NB4 (cell line): Measurements from ENCODE around the gene KDM8.

Experiments used
- MYC ChIP-seq: IDR thresholded peaks from 2 replicates; pipeline ENCODE4 v1.6.1; 2011; ENCODE audit warnings: low read depth, low read length
- POLR2A ChIP-seq: IDR thresholded peaks from 2 replicates; pipeline ENCODE4 v1.6.1; 2011; ENCODE audit warnings: mild to moderate bottlenecking; ENCODE audit not compliant: insufficient read length; ENCODE audit errors: extremely low read depth
- TF ChIP-seq, protein P1 (sequence below): IDR thresholded peaks from one replicate; pipeline ENCODE4 v1.5.1; 2012; ENCODE audit warnings: low read depth, low read length

DNA sequence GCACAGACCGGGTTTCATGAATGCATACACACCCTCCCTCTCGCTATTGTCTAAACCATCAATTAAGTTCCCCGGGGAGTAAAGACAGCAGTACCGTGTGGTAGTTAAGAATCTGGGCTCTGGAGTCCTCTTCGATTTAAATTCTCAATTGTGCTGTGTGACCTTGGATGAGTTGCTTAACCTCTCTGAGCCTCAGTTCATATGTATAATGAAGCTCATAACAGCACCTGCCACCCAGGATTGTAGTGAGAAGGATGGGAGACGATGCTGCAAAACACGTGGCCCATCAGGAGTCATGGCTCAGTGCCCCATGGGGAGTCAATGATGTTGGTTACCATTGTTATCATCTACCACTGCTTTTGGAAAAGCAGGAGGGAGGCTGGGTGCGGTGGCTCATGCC lies 34.5 kb upstream of the KDM8 start:
- TF ChIP-seq, protein P1, sequence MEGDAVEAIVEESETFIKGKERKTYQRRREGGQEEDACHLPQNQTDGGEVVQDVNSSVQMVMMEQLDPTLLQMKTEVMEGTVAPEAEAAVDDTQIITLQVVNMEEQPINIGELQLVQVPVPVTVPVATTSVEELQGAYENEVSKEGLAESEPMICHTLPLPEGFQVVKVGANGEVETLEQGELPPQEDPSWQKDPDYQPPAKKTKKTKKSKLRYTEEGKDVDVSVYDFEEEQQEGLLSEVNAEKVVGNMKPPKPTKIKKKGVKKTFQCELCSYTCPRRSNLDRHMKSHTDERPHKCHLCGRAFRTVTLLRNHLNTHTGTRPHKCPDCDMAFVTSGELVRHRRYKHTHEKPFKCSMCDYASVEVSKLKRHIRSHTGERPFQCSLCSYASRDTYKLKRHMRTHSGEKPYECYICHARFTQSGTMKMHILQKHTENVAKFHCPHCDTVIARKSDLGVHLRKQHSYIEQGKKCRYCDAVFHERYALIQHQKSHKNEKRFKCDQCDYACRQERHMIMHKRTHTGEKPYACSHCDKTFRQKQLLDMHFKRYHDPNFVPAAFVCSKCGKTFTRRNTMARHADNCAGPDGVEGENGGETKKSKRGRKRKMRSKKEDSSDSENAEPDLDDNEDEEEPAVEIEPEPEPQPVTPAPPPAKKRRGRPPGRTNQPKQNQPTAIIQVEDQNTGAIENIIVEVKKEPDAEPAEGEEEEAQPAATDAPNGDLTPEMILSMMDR: no peak
- TF ChIP-seq POLR2A: no peak
- TF ChIP-seq MYC: no peak
